GM20000 (cell line): ENCODE results near the gene FNDC4.
"Not testable (repeated sequence)": the region's sequence is repeated elsewhere in the genome, so short reads cannot be mapped to it uniquely, and the experiment has no call there.

Source experiments
- DNase-seq: peaks from one replicate; pipeline ENCODE4 v3.0.0; 2012; ENCODE audit warnings: low spot score
- CTCF ChIP-seq: IDR thresholded peaks from 2 replicates; pipeline ENCODE4 v1.5.1; 2012; ENCODE audit warnings: mild to moderate bottlenecking, control low read depth; ENCODE audit errors: extremely low read depth, missing control alignments

The FNDC4 gene

DNA sequence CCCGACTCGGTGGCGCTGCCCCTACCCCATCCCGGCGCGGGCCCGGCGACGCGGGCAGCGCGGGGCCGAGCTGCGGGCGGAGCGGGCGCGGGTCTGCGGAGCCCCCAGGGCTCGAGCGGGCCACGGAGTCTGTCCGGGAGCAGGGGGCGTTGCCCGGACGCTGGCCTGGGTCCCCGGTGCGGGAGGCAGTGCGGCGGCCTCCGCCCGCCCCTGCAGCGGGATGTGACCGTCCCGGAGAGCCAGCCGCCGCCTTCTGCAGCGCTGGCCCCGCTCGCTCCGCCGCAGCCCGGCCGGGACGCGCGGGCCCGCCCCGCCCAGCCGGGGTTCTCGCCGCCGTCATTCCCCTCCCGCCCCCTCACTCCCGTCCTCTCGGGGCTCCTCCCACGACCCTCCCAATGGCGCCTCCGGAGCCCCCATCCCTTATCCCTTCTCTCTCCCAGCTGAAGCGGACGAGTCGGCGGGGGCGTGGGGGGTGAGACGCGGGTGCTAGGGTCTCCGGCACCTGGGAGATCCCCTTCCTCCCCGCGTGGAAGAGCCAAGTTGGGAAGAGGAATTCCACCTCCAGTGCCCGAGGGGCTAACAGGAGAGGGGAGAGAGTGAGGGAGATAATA, at the start of gene FNDC4:
FNDC4 (minus strand) TSS at position 257 of the 611 bp plus-strand sequence. CDS start 521 bp downstream, outside the sequence.
- DNase-seq: no peak
- no peak for TF ChIP-seq CTCF

DNA sequence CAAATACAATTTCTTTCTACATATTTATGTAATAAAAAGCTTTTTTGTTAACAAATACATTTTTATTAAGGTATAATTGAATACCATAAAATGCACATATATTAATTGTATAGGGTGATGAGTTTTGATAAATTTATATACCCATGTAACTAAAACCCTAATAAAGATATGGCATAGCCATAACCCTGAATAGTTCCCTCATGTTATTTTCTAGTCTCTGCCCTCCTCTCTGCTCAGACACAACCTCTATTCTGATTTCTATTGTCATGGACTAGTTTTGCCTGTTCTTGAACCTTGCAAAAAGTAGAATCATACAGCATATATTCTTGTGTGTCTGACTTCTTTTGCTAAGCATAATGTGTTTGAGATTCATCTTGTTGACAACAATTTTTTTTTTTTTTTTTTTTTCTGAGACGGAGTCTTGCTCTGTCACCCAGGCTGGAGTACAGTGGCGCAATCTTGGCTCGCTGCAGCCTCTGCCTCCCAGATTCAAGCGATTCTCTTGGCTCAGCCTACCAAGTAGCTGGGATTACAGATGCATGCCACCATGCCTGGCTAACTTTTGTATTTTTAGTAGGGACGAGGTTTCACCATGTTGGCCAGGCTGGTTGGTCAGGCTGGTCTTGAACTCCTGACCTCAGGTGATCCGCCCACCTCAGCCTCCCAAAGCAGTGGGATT, 49.3 kb upstream of the FNDC4 start:
- no peak for DNase-seq
- TF ChIP-seq CTCF: no peak

DNA sequence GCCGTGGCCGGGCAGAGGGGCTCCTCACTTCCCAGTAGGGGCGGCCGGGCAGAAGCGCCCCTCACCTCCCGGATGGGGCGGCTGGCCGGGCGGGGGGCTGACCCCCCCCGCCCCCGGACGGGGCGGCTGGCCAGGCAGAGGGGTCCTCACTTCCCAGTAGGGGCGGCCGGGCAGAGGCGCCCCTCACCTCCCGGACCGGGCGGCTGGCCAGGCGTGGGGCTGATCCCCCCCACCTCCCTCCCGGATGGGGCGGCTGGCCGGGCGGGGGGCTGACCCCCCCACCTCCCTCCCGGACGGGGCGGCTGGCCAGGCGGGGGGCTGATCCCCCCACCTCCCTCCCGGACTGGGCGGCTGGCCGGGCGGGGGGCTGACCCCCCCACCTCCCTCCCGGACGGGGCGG, 44.6 kb upstream of the FNDC4 start:
- DNase-seq: not testable (repeated sequence)

GRCh38 chr2:27538839-27539450, 43.9 kb upstream of the FNDC4 start:
- not testable (repeated sequence) for DNase-seq

DNA sequence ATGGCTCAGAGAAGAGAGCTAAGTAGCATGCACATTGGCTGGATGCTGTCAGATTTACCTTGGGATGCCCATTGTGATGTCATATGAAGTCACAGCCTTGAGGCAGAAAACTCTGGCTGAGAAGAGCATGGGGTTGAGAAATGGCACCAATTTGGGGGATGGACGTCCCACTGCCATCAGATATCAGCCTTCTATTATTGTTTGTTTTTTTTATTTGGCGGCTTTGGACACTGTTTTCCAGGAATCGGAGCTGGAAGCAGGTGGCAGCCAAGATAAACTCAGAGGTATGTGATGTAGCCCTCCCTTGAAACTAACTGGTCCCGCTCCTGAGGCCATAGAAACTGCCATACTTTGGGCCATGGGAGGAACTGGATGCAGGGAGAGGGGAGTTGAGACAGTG, 42.3 kb upstream of the FNDC4 start:
- DNase-seq: no peak
- TF ChIP-seq CTCF: no peak

DNA sequence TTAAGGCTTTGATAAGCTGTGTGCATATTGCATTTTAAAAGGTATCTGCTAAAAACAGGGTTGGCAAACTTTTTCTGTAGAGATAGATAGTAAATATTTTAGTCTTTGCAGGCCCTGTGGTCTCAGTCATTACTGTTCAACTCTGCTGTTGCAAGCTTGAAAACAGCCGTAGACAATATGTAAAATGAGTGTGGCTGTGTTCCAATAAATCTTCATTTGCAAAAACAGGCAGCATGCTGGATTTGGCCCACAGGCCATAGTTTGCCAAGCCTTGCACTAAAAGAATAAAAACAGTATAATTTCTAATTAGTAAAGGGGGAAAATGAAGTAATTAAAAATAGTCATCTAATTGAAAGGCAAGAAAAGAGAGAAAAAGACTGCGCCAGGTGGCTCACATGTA, 37.0 kb upstream of the FNDC4 start:
- no peak for TF ChIP-seq CTCF
- DNase-seq: no peak

- no peak for DNase-seq
- TF ChIP-seq CTCF: no peak
Measured at GRCh38 chr2:27527182-27527581, 32.2 kb upstream of the FNDC4 start.

- TF ChIP-seq CTCF: no peak
- DNase-seq: no peak
Measured at GRCh38 chr2:27522400-27522945, 27.5 kb upstream of the FNDC4 start.
